AG09309 (cell line): ENCODE measurements around the gene ARID1A.

Experiments
- DNase-seq: peaks from one replicate; pipeline ENCODE4 v3.0.0-alpha.2; 2010; ENCODE audit warnings: low read depth
- H3K4me3 ChIP-seq: 2 replicates; pipeline ENCODE4 v1.5.1; 2011; ENCODE audit warnings: mild to moderate bottlenecking, low read depth, low read length, moderate library complexity; ENCODE audit not compliant: control insufficient read depth
- TF ChIP-seq, protein P1 (sequence below): IDR thresholded peaks from 2 replicates; pipeline ENCODE4 v1.5.1; 2011; ENCODE audit warnings: mild to moderate bottlenecking, low read depth, low read length, inconsistent platforms; ENCODE audit not compliant: insufficient read depth, control insufficient read depth; ENCODE audit errors: missing control alignments

ARID1A gene

DNA sequence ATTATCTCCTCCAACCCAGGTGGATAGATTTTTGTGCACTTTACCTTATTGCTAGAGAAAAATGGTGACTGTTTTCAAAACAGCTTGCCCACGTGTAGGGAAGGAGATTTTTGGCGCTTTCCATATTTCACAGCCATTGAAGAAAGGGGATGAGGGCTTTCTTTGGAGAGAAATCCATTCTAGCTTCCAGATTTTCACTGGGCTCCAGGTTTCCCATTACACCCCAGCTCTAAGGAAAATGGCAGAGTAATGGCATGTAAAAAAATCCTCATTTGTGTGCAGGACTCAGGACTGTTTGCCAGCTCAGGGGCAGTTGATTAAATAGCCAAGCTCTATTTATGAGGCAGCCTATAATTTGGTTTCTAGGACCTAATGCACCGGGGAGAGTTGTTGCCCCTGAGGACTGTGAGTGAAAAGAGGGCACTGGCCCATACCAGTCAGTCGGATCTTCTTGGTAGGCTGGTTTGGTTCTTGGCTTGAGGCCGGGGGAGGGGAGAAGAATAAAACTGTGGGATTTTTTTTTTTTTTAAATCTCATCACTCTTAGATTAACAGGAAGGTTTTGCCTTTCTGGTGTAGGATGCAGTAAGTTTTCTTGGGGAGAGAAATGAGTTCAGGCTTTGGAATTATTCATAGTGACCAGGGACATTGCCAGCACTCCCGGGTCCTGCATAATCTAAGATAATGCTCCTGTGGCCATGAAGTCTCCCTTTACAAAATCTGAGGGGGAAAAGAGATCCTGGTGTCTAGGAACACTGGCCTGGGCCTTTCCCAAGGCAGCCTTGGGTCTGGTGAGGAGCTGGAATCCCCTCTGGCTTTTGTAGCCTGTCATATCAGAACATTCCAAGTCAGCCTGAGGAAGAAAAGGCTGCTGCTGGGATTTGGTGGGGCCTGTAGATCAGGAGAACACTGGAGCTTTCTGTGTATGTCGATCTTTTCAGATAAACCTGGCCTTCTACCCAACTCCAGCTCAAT, 1.9 kb upstream of the ARID1A start:
- DNase-seq, result no peak
- peak overlapping the region; percentile 64 for H3K4me3 ChIP-seq

DNA sequence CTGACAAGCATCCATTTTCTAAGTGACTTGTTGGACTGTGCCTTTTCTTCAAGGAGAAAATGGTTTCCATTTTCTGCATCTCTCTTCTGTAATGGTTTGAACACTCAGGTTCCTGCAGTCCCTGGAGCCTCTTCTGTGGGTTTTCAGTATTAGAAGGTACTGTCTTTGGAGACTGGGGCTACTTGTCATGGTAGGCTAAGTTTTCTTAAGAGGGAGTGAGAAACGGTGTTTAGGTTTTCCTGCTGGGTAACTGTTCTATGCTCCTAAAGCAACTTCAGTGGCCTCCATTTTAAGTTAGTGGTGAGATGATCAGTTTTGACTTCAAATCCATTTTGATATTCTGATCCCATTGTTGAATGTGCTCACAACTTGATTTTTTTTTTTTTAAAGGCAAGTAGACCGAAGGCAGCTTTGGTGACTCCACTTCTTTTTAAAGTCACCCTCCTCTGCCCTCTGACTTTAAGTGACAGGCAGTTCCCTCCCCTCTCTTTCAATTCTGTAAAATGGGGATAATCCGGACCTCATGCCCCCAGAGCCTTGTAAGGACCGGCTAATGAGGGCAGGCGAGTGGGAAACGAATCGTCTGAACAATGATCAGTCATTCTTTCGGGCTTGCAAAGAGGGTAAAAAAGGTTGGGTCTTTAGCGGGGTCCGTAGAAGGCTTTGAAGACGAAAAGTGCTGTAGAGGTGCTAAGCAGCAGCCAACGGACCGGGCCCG, 1.0 kb upstream of the ARID1A start:
- TF ChIP-seq, protein P1, sequence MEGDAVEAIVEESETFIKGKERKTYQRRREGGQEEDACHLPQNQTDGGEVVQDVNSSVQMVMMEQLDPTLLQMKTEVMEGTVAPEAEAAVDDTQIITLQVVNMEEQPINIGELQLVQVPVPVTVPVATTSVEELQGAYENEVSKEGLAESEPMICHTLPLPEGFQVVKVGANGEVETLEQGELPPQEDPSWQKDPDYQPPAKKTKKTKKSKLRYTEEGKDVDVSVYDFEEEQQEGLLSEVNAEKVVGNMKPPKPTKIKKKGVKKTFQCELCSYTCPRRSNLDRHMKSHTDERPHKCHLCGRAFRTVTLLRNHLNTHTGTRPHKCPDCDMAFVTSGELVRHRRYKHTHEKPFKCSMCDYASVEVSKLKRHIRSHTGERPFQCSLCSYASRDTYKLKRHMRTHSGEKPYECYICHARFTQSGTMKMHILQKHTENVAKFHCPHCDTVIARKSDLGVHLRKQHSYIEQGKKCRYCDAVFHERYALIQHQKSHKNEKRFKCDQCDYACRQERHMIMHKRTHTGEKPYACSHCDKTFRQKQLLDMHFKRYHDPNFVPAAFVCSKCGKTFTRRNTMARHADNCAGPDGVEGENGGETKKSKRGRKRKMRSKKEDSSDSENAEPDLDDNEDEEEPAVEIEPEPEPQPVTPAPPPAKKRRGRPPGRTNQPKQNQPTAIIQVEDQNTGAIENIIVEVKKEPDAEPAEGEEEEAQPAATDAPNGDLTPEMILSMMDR, result no peak
- no peak for DNase-seq
- peak overlapping the region; percentile 79 for H3K4me3 ChIP-seq

More for the DNA sequence above, 1.9 kb upstream of the ARID1A start:
- TF ChIP-seq, protein P1, result no peak

DNA sequence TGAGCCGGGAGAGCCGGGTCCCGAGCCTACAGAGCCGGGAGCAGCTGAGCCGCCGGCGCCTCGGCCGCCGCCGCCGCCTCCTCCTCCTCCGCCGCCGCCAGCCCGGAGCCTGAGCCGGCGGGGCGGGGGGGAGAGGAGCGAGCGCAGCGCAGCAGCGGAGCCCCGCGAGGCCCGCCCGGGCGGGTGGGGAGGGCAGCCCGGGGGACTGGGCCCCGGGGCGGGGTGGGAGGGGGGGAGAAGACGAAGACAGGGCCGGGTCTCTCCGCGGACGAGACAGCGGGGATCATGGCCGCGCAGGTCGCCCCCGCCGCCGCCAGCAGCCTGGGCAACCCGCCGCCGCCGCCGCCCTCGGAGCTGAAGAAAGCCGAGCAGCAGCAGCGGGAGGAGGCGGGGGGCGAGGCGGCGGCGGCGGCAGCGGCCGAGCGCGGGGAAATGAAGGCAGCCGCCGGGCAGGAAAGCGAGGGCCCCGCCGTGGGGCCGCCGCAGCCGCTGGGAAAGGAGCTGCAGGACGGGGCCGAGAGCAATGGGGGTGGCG, 371 bp downstream of the ARID1A start:
- DNase-seq, result no peak
- TF ChIP-seq, protein P1, result no peak
- H3K4me3 ChIP-seq, result peak overlapping the region; percentile 79

DNA sequence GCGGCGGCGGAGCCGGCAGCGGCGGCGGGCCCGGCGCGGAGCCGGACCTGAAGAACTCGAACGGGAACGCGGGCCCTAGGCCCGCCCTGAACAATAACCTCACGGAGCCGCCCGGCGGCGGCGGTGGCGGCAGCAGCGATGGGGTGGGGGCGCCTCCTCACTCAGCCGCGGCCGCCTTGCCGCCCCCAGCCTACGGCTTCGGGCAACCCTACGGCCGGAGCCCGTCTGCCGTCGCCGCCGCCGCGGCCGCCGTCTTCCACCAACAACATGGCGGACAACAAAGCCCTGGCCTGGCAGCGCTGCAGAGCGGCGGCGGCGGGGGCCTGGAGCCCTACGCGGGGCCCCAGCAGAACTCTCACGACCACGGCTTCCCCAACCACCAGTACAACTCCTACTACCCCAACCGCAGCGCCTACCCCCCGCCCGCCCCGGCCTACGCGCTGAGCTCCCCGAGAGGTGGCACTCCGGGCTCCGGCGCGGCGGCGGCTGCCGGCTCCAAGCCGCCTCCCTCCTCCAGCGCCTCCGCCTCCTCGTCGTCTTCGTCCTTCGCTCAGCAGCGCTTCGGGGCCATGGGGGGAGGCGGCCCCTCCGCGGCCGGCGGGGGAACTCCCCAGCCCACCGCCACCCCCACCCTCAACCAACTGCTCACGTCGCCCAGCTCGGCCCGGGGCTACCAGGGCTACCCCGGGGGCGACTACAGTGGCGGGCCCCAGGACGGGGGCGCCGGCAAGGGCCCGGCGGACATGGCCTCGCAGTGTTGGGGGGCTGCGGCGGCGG, 1.0 kb downstream of the ARID1A start:
- no peak for DNase-seq

DNA sequence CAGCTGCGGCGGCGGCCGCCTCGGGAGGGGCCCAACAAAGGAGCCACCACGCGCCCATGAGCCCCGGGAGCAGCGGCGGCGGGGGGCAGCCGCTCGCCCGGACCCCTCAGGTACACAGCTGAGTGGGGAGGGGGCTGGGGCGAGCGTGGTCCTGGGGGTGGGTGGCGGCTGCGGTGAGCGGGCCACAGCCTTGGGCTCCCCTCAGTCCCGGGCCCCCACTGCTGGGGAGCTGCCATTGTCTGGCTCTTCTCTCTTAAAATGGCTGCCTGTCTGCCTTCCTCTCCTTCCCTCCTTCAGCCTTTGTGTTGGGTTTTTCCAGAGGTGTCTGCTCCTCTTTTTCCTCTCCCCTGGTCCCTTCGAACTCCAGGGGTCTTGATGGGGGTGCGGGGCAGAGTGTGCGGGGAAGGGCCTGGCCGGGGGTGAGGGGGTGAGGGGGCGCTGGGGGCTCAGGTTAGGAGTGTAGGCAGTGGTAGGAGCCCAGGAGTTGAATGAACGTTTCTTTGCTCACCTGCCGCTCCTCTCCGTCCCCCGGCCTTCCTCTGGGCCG, 1.7 kb downstream of the ARID1A start:
- TF ChIP-seq, protein P1, result no peak
- peak overlapping the region; percentile 79 for H3K4me3 ChIP-seq
- no peak for DNase-seq

More for the DNA sequence above, 1.0 kb downstream of the ARID1A start:
- peak overlapping the region; percentile 79 for H3K4me3 ChIP-seq
- TF ChIP-seq, protein P1, result no peak
